Nephron (organoid): ENCODE data around the gene MSX1.

Experiments used
- H3K27ac Mint-ChIP-seq, 3 experiments: 2 replicates each; pipeline ENCODE4 v1.8.0; 2020; ENCODE audit warnings: mixed read lengths in 3 of 3, mild to moderate bottlenecking in 2 of 3, moderate library complexity in 1 of 3
- H3K27me3 Mint-ChIP-seq: 2 replicates; pipeline ENCODE4 v1.8.0; 2021; ENCODE audit warnings: low read depth, mild to moderate bottlenecking, moderate library complexity, mixed read lengths
- H3K36me3 Mint-ChIP-seq: 2 replicates; pipeline ENCODE4 v1.8.0; 2020; ENCODE audit warnings: low read depth, mixed read lengths
- H3K4me1 Mint-ChIP-seq: 2 replicates; pipeline ENCODE4 v1.8.0; 2020; ENCODE audit warnings: mixed read lengths
- H3K4me3 Mint-ChIP-seq, 3 experiments: 2 replicates each; pipeline ENCODE4 v1.8.0; 2020; ENCODE audit warnings: mild to moderate bottlenecking in 3 of 3, mixed read lengths in 3 of 3, moderate library complexity in 2 of 3
- H3K9me3 Mint-ChIP-seq: 2 replicates; pipeline ENCODE4 v1.8.0; 2020; ENCODE audit warnings: mixed read lengths
- TF ChIP-seq, protein P1 (sequence below), 3 experiments: fragments of 200-600 bp; sonication (generic); IDR thresholded peaks; one replicate each; pipeline ENCODE4 v1.5.0; 2021; ENCODE audit warnings: antibody characterized with exemption in 3 of 3; ENCODE audit not compliant: unreplicated experiment in 3 of 3

The MSX1 gene

DNA sequence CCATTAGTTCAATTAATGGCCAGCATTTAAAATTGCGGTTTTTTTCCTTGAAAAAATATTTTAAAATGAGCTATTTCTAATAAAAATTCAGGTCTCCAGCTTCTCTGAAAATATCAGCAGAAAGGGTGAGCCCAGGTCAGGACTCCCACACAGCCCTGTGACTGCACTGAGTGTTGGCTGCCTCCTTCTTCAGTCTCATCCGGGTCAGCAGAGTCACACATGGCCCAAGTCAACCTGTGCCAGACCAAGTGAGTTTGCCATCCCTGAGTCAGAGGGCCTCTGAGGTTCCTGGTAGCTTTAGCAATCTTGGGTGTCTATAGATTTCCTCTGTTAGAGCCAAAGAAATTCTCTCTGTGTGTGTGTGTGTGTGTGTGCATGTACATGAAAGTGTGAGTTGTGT, 22.1 kb upstream of the MSX1 start:
- H3K4me3 Mint-ChIP-seq, result no peak overlapping the region
- H3K36me3 Mint-ChIP-seq, result no peaks in the 10 kb centered on the region
- H3K27me3 Mint-ChIP-seq, result peaks cover 29% of the 10 kb centered on the region
- H3K9me3 Mint-ChIP-seq, result peaks cover 9% of the 10 kb centered on the region
- TF ChIP-seq, protein P1, sequence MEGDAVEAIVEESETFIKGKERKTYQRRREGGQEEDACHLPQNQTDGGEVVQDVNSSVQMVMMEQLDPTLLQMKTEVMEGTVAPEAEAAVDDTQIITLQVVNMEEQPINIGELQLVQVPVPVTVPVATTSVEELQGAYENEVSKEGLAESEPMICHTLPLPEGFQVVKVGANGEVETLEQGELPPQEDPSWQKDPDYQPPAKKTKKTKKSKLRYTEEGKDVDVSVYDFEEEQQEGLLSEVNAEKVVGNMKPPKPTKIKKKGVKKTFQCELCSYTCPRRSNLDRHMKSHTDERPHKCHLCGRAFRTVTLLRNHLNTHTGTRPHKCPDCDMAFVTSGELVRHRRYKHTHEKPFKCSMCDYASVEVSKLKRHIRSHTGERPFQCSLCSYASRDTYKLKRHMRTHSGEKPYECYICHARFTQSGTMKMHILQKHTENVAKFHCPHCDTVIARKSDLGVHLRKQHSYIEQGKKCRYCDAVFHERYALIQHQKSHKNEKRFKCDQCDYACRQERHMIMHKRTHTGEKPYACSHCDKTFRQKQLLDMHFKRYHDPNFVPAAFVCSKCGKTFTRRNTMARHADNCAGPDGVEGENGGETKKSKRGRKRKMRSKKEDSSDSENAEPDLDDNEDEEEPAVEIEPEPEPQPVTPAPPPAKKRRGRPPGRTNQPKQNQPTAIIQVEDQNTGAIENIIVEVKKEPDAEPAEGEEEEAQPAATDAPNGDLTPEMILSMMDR (IDR thresholded peaks at IDR 0.05; ENCODE audit: unreplicated experiment in 3 of 3), result no peak
- H3K27ac Mint-ChIP-seq, result no peak overlapping the region
- H3K4me1 Mint-ChIP-seq, result peaks cover 13% of the 10 kb centered on the region

- Mint-ChIP-seq H3K27me3 (peaks cover 38% of the 10 kb centered on the region), H3K4me1 (peaks cover 13% of the 10 kb centered on the region), H3K4me3 (no peak overlapping the region), H3K9me3 (peaks cover 9% of the 10 kb centered on the region), H3K36me3 (no peaks in the 10 kb centered on the region), H3K27ac (no peak overlapping the region)
- TF ChIP-seq, protein P1 (IDR thresholded peaks at IDR 0.05; ENCODE audit: unreplicated experiment in 3 of 3), result no peak
Measured at GRCh38 chr4:4838051-4838935, 21.2 kb upstream of the MSX1 start.

DNA sequence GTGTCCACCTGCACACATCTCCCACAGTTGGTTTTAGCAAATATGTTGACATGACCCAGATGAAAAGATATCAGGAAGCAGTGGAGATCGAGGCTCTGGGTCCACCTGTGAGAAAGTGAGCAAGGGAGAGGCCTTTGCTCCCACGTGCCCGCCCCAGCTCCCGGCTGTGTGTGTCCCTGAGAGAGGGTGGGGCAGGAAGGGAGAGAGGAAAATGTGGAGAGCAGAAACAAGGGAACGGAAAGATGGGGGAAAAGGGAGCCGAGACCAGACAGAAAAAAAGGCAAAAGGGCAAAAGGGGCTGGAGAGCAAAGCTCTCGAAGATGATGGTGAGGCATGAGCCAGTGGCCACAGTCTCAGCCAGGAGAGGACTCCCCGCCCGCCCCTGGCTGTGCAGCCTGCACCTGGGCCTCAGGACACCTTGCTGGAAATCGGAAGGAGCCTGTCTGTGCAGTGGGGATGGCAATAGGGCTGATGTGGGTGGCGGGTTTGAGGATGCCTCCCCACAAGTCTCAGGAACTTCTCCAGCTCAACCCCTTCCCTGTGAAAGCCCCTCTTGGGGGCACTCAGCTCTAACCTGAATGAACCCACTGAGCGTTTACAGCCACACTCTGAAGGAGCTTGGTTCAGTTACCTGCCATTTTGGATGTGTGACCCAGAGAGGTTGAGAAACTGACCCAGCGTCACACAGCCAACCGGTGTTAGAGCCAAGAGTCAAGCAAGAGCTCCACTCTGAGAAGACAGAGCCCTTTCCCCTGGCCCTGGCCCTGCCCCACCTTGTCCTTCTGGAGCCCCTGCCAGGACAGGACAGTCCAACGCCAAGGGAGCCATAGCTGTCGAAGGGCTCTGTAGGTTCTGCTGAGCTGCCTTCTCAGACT, 20.3 kb upstream of the MSX1 start:
- peaks cover 47% of the 10 kb centered on the region for H3K27me3 Mint-ChIP-seq
- TF ChIP-seq, protein P1 (IDR thresholded peaks at IDR 0.05; ENCODE audit: unreplicated experiment in 3 of 3), result no peak
- H3K36me3 Mint-ChIP-seq, result no peaks in the 10 kb centered on the region
- no peak overlapping the region for H3K27ac Mint-ChIP-seq
- peaks cover 13% of the 10 kb centered on the region for H3K4me1 Mint-ChIP-seq
- peaks cover 4% of the 10 kb centered on the region for H3K9me3 Mint-ChIP-seq
- no peak overlapping the region for H3K4me3 Mint-ChIP-seq

DNA sequence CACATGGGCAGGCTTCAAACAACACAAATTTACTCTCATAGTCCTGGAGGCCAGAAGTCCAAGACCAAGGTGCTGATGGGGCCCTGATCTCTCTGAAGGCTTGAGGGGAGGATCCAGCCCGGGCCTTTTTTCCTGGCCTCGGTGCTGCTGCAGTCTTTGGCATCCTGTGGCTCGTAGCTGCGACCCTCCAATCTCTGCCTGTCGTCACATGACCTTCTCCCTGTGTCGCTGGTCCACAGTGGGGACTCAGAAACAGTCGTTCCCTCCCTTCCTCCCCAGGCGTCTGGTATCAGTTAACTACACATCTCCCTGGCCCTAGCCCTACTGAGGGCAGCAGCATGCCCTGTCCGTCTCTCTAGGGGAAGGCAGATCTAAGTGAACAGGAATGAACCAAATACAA, 19.1 kb upstream of the MSX1 start:
- H3K4me3 Mint-ChIP-seq, result no peak overlapping the region
- H3K27me3 Mint-ChIP-seq, result peaks cover 58% of the 10 kb centered on the region
- H3K27ac Mint-ChIP-seq, result no peak overlapping the region
- H3K9me3 Mint-ChIP-seq, result no peaks in the 10 kb centered on the region
- TF ChIP-seq, protein P1 (IDR thresholded peaks at IDR 0.05; ENCODE audit: unreplicated experiment in 3 of 3), result no peak
- no peaks in the 10 kb centered on the region for H3K36me3 Mint-ChIP-seq
- peaks cover 13% of the 10 kb centered on the region for H3K4me1 Mint-ChIP-seq

GRCh38 chr4:4841156-4841555, 18.3 kb upstream of the MSX1 start:
- Mint-ChIP-seq H3K27ac (no peak overlapping the region), H3K27me3 (peaks cover 64% of the 10 kb centered on the region), H3K36me3 (no peaks in the 10 kb centered on the region), H3K4me1 (peaks cover 13% of the 10 kb centered on the region), H3K4me3 (no peak overlapping the region), H3K9me3 (no peaks in the 10 kb centered on the region)
- TF ChIP-seq, protein P1 (IDR thresholded peaks at IDR 0.05; ENCODE audit: unreplicated experiment in 3 of 3), result no peak
